Calu3 (cell line): Measurements from ENCODE around the gene ZDHHC16. TPM values are rescaled to one million over a fixed set of nuclear protein-coding genes. Genes with fewer than 3 reads are reported as not detected.

ENCODE experiments used
- BruUV-seq: library from RNA; stranded (reverse); fragments of 400-500 nt; replicated peaks from 2 replicates; lab custom pipeline; 2021; lab: Mats Ljungman, UMichigan
- CTCF ChIA-PET: fragments of 300-600 bp; sonication (Branson Sonifier 250); formaldehyde crosslinking; loops from one replicate; lab custom pipeline; 2022; ENCODE audit warnings: antibody characterized with exemption; lab: Charles Lee
- DNase-seq: peaks from one replicate; pipeline ENCODE4 v3.0.0; 2022
- H3K27ac Mint-ChIP-seq: one replicate; pipeline ENCODE4 v1.8.0; 2022; ENCODE audit warnings: mixed read lengths; ENCODE audit not compliant: unreplicated experiment
- H3K27me3 Mint-ChIP-seq: one replicate; pipeline ENCODE4 v1.8.0; 2022; ENCODE audit warnings: mixed read lengths; ENCODE audit not compliant: unreplicated experiment
- H3K36me3 Mint-ChIP-seq: one replicate; pipeline ENCODE4 v1.8.0; 2022; ENCODE audit warnings: mild to moderate bottlenecking, moderate library complexity, mixed read lengths; ENCODE audit not compliant: insufficient read depth, unreplicated experiment
- H3K4me1 Mint-ChIP-seq: one replicate; pipeline ENCODE4 v1.8.0; 2022; ENCODE audit warnings: mild to moderate bottlenecking, low read depth, mixed read lengths; ENCODE audit not compliant: unreplicated experiment
- H3K4me3 Mint-ChIP-seq: one replicate; pipeline ENCODE4 v1.8.0; 2022; ENCODE audit warnings: mild to moderate bottlenecking, low read depth, moderate library complexity, mixed read lengths; ENCODE audit not compliant: unreplicated experiment
- H3K9me3 Mint-ChIP-seq: one replicate; pipeline ENCODE4 v1.8.0; 2022; ENCODE audit warnings: low read depth, mixed read lengths; ENCODE audit not compliant: unreplicated experiment
- CTCF ChIP-seq: fragments of 200-600 bp; IDR thresholded peaks from one replicate; pipeline ENCODE4 v1.8.0; 2022; ENCODE audit warnings: antibody characterized with exemption; ENCODE audit not compliant: unreplicated experiment
- intact Hi-C: fragments of 100-400 bp; cut with micrococcal nuclease; formaldehyde crosslinking; loops from one replicate; pipeline ENCODE4 v1.10.0; 2022; ENCODE audit not compliant: unreplicated experiment
- total RNA-seq: library from RNA; stranded (reverse); gene quantifications from 2 replicates; pipeline ENCODE4 v1.2.3, GENCODE V29; 2022

The ZDHHC16 gene
- total RNA-seq, 1 experiment from 2014 or later = 27.7 TPM

- H3K36me3 Mint-ChIP-seq = peaks cover 40% of the 10 kb centered on the region
- H3K4me3 Mint-ChIP-seq = no peak overlapping the region
- no peaks in the 10 kb centered on the region for H3K9me3 Mint-ChIP-seq
- peaks cover 2% of the 10 kb centered on the region for H3K4me1 Mint-ChIP-seq
- H3K27me3 Mint-ChIP-seq = no peaks in the 10 kb centered on the region
- intact Hi-C loops = no loop called here
- no peak for DNase-seq
- no peak for TF ChIP-seq CTCF
- BruUV-seq = no TSS peak
- CTCF ChIA-PET = no interaction called here
- H3K27ac Mint-ChIP-seq = no peak overlapping the region
Measured at GRCh38 chr10:97494863-97495506, 49.0 kb downstream of the ZDHHC16 start.

- CTCF ChIA-PET = interaction anchor here (0.7 kb wide), 1 partner anchor 47 kb away, joined by 3 read pairs; no protein-coding TSS in a partner anchor
- TF ChIP-seq CTCF = no peak
- H3K4me3 Mint-ChIP-seq = peak overlapping the region; percentile 98
- no peaks in the 10 kb centered on the region for H3K9me3 Mint-ChIP-seq
- peaks cover 15% of the 10 kb centered on the region for H3K4me1 Mint-ChIP-seq
- H3K27me3 Mint-ChIP-seq = no peaks in the 10 kb centered on the region
- peaks cover 35% of the 10 kb centered on the region for H3K36me3 Mint-ChIP-seq
- intact Hi-C loops = no loop called here
- peak; percentile 55 for DNase-seq
- BruUV-seq = no TSS peak
- H3K27ac Mint-ChIP-seq = peak overlapping the region; percentile 85
Measured at GRCh38 chr10:97497572-97498075, 51.6 kb downstream of the ZDHHC16 start.

GRCh38 chr10:97498076-97498840 is 52.3 kb downstream of the ZDHHC16 start, which contains the start of gene MMS19:
Gene MMS19 (minus strand): TSS chr10:97498422. CDS start chr10:97498384, 38 bp downstream.
- peak within 1 kb of the TSS; percentile 98 for H3K4me3 Mint-ChIP-seq
- no TSS peak for BruUV-seq
- no peaks in the 10 kb centered on the region for H3K27me3 Mint-ChIP-seq
- peaks cover 15% of the 10 kb centered on the region for H3K4me1 Mint-ChIP-seq
- intact Hi-C loops = no loop called here
- CTCF ChIA-PET = interaction anchor here (1.4 to 1.6 kb wide), 2 partner anchors 20 to 73 kb away, joined by 5 to 6 read pairs; partner anchors contain the start of gene ANKRD2
- H3K27ac Mint-ChIP-seq = peak within 1 kb of the TSS; percentile 85
- H3K36me3 Mint-ChIP-seq = peaks cover 35% of the 10 kb centered on the region
- no peak for TF ChIP-seq CTCF
- no peaks in the 10 kb centered on the region for H3K9me3 Mint-ChIP-seq
- peak; percentile 99 for DNase-seq

- DNase-seq = peak; percentile 53
- H3K27ac Mint-ChIP-seq = peak within 1 kb of the TSS; percentile 85
Measured at GRCh38 chr10:97498841-97499560, 53.0 kb downstream of the ZDHHC16 start, which contains the start of gene UBTD1. Gene UBTD1 (plus strand): TSS chr10:97498924. CDS start chr10:97499204, 280 bp downstream.

More at GRCh38 chr10:97498841-97499560, 53.0 kb downstream of the ZDHHC16 start, which contains the start of gene UBTD1:
- peaks cover 30% of the 10 kb centered on the region for H3K36me3 Mint-ChIP-seq
- no peaks in the 10 kb centered on the region for H3K9me3 Mint-ChIP-seq
- CTCF ChIA-PET = interaction anchor here (0.6 to 1.6 kb wide), 4 partner anchors 19 to 97 kb away, joined by 3 to 6 read pairs (median 5); partner anchors contain the start of gene ANKRD2
- H3K27me3 Mint-ChIP-seq = no peaks in the 10 kb centered on the region
- BruUV-seq = no TSS peak
- H3K4me3 Mint-ChIP-seq = peak within 1 kb of the TSS; percentile 98
- no peak for TF ChIP-seq CTCF
- H3K4me1 Mint-ChIP-seq = peaks cover 15% of the 10 kb centered on the region
- intact Hi-C loops = no loop called here
